ENCODE measurements around the gene ANGEL1. TPM values are rescaled to one million over a fixed set of nuclear protein-coding genes. Genes with fewer than 3 reads are reported as not detected.

Gene ANGEL1
- total RNA-seq, 5 donors from 2014 or later (not counting 1 experiment from before 2014, with no cell fraction given): 15.4 to 33.7 (median 28.3) TPM

DNA sequence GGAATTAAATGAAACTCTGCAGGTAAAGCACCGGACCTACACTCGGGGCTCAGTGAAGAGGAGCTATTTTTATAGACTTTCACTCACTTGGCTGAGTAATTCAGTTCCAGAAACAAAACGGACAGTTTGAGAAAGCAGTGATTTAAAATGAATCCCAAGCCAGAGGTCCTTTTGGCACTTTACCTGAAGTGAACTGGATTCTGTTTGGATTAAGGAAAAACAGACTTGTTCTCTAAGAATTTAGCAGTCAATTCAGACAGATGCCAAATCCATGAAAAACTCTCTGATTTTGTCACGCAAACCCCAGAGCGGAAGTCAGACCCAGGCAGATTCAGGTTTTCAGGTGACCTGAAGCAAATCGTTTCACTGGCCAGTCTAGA is 56.3 kb downstream of the ANGEL1 start:
- Histone ChIP-seq H3K27ac (ENCODE audit: low read length) (no peak overlapping the region), H3K4me3 (ENCODE audit: control insufficient read depth in 1 of 2, extremely low read depth in 1 of 2, low read length in 1 of 2) (no peak overlapping the region), H3K4me1 (ENCODE audit: control insufficient read depth in 1 of 2, extremely low read depth in 1 of 2, insufficient read depth in 2 of 2, low read length in 2 of 2) (peaks cover 2 to 8% of the 10 kb centered on the region in 2 experiments), H3K36me3 (ENCODE audit: control insufficient read depth in 2 of 2, extremely low read depth in 1 of 2, insufficient read depth in 1 of 2, low read length in 1 of 2) (no peaks in the 10 kb centered on the region), H3K9me3 (no peaks in the 10 kb centered on the region), H3K27me3 (replicated peaks in 1 of 2; ENCODE audit: control insufficient read depth in 2 of 2, extremely low read depth in 1 of 2, insufficient read depth in 2 of 2, low read length in 1 of 2) (peaks cover 3 to 22% of the 10 kb centered on the region in 2 experiments)
- ATAC-seq (replicated peaks in 1 of 4) (no peak), DNase-seq (no peak)
- POLR2A ChIA-PET: no interaction called here
- no peak overlapping the region for H3K4me3 Mint-ChIP-seq
- peaks cover 17 to 27% of the 10 kb centered on the region in 2 donors for H3K27me3 Mint-ChIP-seq
- no peak overlapping the region for H3K27ac Mint-ChIP-seq
- CTCF ChIA-PET: no interaction called here
- H3K9me3 Mint-ChIP-seq: no peaks in the 10 kb centered on the region
- H3K4me1 Mint-ChIP-seq: peaks cover 0 to 7% (median 6%) of the 10 kb centered on the region in 3 donors
- H3K36me3 Mint-ChIP-seq: no peaks in the 10 kb centered on the region
- 89% methylated on average over 5 of the region's 6 CpGs for WGBS (ENCODE audit: insufficient coverage)

DNA sequence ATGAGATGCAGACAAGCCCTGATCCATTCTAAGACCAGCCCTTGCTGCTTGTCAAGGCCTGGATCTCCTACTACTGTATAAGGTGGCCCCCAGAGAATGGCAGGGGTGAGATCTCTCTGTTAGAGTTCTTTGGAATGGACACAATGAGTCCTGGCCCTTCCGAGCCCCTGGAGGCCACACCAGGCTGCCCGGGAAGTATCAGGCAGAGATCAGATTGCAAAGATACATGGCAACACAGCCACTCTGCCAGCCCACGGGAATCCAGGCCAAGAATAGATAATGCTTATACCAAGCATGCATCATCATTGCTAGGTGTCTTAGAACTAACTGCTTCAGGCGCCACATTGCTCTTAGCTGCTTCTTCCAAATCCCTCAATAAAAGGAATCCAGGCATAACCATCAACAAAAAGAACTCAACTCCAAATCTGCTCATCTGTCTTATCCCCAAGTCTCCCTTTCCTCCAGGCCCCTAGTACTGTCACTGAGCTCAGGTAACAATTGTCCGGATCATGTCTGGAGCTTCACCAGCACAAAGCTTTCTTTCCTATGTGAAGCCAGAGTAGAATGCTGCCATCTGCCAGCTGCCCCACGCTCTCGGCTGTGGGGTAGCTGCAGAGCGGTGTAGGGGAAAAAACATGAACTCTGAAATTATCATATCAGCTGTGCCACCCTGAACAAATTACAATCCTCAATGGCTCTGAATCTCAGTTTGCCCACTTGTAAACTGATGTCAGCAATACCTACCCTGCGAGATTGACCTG is 56.9 kb downstream of the ANGEL1 start:
- CTCF ChIA-PET: interaction anchor here in 1 of 2 donors (0.6 to 1.1 kb wide), 2 partner anchors 13 to 31 kb away, joined by 3 read pairs; no protein-coding TSS in a partner anchor
- H3K4me1 ChIP-seq (ENCODE audit: control insufficient read depth in 1 of 2, extremely low read depth in 1 of 2, insufficient read depth in 2 of 2, low read length in 2 of 2): peaks cover under 1 to 3% of the 10 kb centered on the region in 2 experiments
- Mint-ChIP-seq H3K4me3 (no peak overlapping the region), H3K36me3 (no peaks in the 10 kb centered on the region), H3K4me1 (peaks cover 0 to 3% (median 3%) of the 10 kb centered on the region in 3 donors), H3K9me3 (no peaks in the 10 kb centered on the region), H3K27me3 (peaks cover 16 to 27% of the 10 kb centered on the region in 2 donors), H3K27ac (no peak overlapping the region)
- DNase-seq: no peak
- no peak overlapping the region for H3K27ac ChIP-seq (ENCODE audit: low read length)
- 76% methylated on average over 6 of the region's 9 CpGs for WGBS (ENCODE audit: insufficient coverage)
- peaks cover under 1 to 17% of the 10 kb centered on the region in 2 experiments for H3K27me3 ChIP-seq (replicated peaks in 1 of 2; ENCODE audit: control insufficient read depth in 2 of 2, extremely low read depth in 1 of 2, insufficient read depth in 2 of 2, low read length in 1 of 2)
- no peak overlapping the region for H3K4me3 ChIP-seq (ENCODE audit: control insufficient read depth in 1 of 2, extremely low read depth in 1 of 2, low read length in 1 of 2)
- POLR2A ChIA-PET: no interaction called here
- ATAC-seq (replicated peaks in 1 of 4): no peak
- no peaks in the 10 kb centered on the region for H3K36me3 ChIP-seq (ENCODE audit: control insufficient read depth in 2 of 2, extremely low read depth in 1 of 2, insufficient read depth in 1 of 2, low read length in 1 of 2)
- H3K9me3 ChIP-seq: no peaks in the 10 kb centered on the region

DNA sequence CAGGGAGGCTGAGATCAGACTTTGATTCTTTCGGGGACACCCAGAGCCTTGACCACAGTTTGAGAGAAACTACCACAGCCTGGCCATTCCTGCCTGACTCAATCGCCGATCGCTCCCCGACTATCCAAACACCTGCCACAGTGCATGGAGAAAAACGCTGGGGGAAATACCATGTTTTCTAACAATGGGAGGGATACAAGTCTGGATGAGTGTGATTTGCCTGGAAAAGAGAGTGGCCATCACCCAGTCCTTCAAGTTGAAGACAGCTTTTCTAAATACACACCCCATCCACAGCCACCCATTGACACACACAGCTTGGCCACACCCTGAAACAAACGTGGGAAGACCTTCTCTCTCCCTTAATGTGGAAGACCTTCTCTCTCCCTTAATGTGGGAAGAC is 58.1 kb downstream of the ANGEL1 start:
- Histone ChIP-seq H3K9me3 (no peaks in the 10 kb centered on the region), H3K36me3 (ENCODE audit: control insufficient read depth in 2 of 2, extremely low read depth in 1 of 2, insufficient read depth in 1 of 2, low read length in 1 of 2) (no peaks in the 10 kb centered on the region), H3K27ac (ENCODE audit: low read length) (no peak overlapping the region), H3K4me1 (ENCODE audit: control insufficient read depth in 1 of 2, extremely low read depth in 1 of 2, insufficient read depth in 2 of 2, low read length in 2 of 2) (no peaks in the 10 kb centered on the region), H3K4me3 (ENCODE audit: control insufficient read depth in 1 of 2, extremely low read depth in 1 of 2, low read length in 1 of 2) (no peak overlapping the region), H3K27me3 (replicated peaks in 1 of 2; ENCODE audit: control insufficient read depth in 2 of 2, extremely low read depth in 1 of 2, insufficient read depth in 2 of 2, low read length in 1 of 2) (peaks cover 0 to 11% of the 10 kb centered on the region in 2 experiments)
- Mint-ChIP-seq H3K27ac (no peak overlapping the region), H3K4me3 (no peak overlapping the region), H3K4me1 (no peaks in the 10 kb centered on the region), H3K27me3 (peaks cover 10 to 21% of the 10 kb centered on the region in 2 donors), H3K36me3 (no peaks in the 10 kb centered on the region), H3K9me3 (no peaks in the 10 kb centered on the region)
- POLR2A ChIA-PET: no interaction called here
- CTCF ChIA-PET: interaction anchor here in 1 of 2 donors (0.6 to 1.1 kb wide), 2 partner anchors 25 to 30 kb away, joined by 3 read pairs; no protein-coding TSS in a partner anchor
- ATAC-seq (replicated peaks in 1 of 4) (no peak), DNase-seq (no peak)
- 86% methylated on average over 1 of the region's 7 CpGs for WGBS (ENCODE audit: insufficient coverage)

DNA sequence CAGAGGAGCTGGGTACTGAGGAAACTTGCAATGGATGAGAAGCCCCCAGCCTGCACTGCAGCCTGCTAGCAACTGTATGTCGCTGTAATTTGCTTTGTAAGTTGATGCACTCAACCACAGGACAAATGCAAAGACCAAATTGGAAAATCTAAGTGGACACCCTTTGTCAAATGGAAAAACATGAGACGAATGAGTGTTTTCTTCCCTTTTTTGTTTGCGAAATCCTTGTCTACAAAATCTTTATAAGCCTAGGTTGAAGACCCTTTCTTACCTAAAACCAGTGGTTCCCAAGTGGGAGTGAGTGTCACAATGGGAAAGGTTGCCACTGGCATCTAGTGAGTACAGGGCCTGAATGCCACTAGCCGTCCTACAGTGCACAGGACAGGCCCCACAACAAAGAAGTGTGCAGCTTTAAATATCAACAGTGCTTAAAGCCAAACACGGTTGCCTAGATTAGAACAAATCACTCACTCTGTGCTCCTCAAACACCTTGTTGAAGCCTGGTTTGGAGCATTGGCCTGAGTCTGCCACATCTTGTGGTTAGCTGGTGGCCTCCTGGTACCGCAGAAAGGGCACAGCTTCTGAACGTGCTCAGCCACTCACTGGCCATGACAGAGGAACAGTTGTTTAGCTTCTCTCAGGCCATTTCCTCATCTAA is 59.0 kb downstream of the ANGEL1 start:
- no peaks in the 10 kb centered on the region for H3K4me1 Mint-ChIP-seq

DNA sequence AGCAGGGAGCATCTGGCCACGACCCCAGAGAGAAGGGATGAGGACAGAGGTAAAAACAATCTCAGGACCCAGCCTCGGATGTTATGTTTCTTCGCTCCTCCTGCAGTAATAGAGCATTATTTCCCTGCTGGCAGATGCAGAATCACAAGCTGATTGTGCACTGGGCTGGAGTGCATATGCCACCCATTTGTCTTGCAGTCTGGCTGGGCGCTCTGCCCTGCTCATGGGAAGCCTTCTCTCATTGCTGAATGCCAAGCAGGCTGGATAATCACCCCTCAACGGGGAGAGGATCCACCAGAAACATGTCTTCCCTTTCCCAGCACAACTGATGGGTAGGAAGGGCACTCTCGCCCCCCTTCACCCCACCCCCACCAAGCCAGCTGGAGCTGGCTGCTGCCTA is 59.9 kb downstream of the ANGEL1 start:
- Histone ChIP-seq H3K27ac (ENCODE audit: low read length) (no peak overlapping the region), H3K9me3 (no peaks in the 10 kb centered on the region), H3K4me1 (ENCODE audit: control insufficient read depth in 1 of 2, extremely low read depth in 1 of 2, insufficient read depth in 2 of 2, low read length in 2 of 2) (no peaks in the 10 kb centered on the region), H3K36me3 (ENCODE audit: control insufficient read depth in 2 of 2, extremely low read depth in 1 of 2, insufficient read depth in 1 of 2, low read length in 1 of 2) (no peaks in the 10 kb centered on the region), H3K4me3 (ENCODE audit: control insufficient read depth in 1 of 2, extremely low read depth in 1 of 2, low read length in 1 of 2) (no peak overlapping the region), H3K27me3 (replicated peaks in 1 of 2; ENCODE audit: control insufficient read depth in 2 of 2, extremely low read depth in 1 of 2, insufficient read depth in 2 of 2, low read length in 1 of 2) (peaks cover 0 to 11% of the 10 kb centered on the region in 2 experiments)
- ChIA-PET POLR2A (no interaction called here), CTCF (no interaction called here)
- DNase-seq (no peak), ATAC-seq (replicated peaks in 1 of 4) (no peak)
- Mint-ChIP-seq H3K27ac (no peak overlapping the region), H3K36me3 (no peaks in the 10 kb centered on the region), H3K4me3 (no peak overlapping the region), H3K27me3 (peaks cover 2 to 6% of the 10 kb centered on the region in 2 donors), H3K9me3 (no peaks in the 10 kb centered on the region), H3K4me1 (no peaks in the 10 kb centered on the region)
- WGBS (ENCODE audit: insufficient coverage): 66% methylated on average over 3 of the region's 6 CpGs

More for the DNA sequence above, 59.0 kb downstream of the ANGEL1 start:
- 93% methylated on average over 4 of the region's 7 CpGs for WGBS (ENCODE audit: insufficient coverage)
- no peak for DNase-seq
- H3K4me1 ChIP-seq (ENCODE audit: control insufficient read depth in 1 of 2, extremely low read depth in 1 of 2, insufficient read depth in 2 of 2, low read length in 2 of 2): no peaks in the 10 kb centered on the region
- ChIA-PET CTCF (no interaction called here), POLR2A (no interaction called here)
- Mint-ChIP-seq H3K27ac (no peak overlapping the region), H3K36me3 (no peaks in the 10 kb centered on the region), H3K27me3 (peaks cover 7 to 14% of the 10 kb centered on the region in 2 donors), H3K4me3 (no peak overlapping the region), H3K9me3 (no peaks in the 10 kb centered on the region)
- H3K36me3 ChIP-seq (ENCODE audit: control insufficient read depth in 2 of 2, extremely low read depth in 1 of 2, insufficient read depth in 1 of 2, low read length in 1 of 2): no peaks in the 10 kb centered on the region
- no peak overlapping the region for H3K27ac ChIP-seq (ENCODE audit: low read length)
- H3K4me3 ChIP-seq (ENCODE audit: control insufficient read depth in 1 of 2, extremely low read depth in 1 of 2, low read length in 1 of 2): no peak overlapping the region
- no peak for ATAC-seq (replicated peaks in 1 of 4)
- peaks cover 0 to 11% of the 10 kb centered on the region in 2 experiments for H3K27me3 ChIP-seq (replicated peaks in 1 of 2; ENCODE audit: control insufficient read depth in 2 of 2, extremely low read depth in 1 of 2, insufficient read depth in 2 of 2, low read length in 1 of 2)
- H3K9me3 ChIP-seq: no peaks in the 10 kb centered on the region

DNA sequence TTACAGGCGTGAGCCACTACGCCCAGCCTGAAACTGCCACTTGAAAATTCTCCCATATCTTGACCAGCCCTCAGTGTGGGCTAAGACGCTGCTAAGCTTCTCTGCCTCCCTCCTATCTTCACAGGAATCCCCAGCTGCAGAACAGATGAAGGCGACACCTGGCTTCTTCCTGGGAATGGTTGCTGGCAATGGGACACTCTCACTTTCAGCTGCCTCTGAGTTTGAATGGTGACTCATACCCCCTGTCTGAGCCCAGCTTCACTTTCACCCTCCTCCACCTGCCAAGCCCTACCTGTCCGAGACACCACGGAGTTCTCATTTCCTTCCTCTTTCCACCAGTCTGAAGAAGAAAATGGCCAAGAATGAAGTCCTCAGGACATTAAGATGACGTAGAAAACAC is 69.7 kb downstream of the ANGEL1 start:
- CTCF ChIA-PET: interaction anchor here in 1 of 2 donors (0.5 kb wide), 1 partner anchor 12 kb away, joined by 3 read pairs; no protein-coding TSS in a partner anchor
- ATAC-seq (replicated peaks in 1 of 4): no peak

More for the DNA sequence above, 69.7 kb downstream of the ANGEL1 start:
- POLR2A ChIA-PET: interaction anchor here in 1 of 2 donors (0.6 kb wide), 1 partner anchor 835 kb away, joined by 4 read pairs; no protein-coding TSS in a partner anchor
- WGBS (ENCODE audit: insufficient coverage): 50% methylated on average over 7 of the region's 7 CpGs
- H3K9me3 ChIP-seq: no peaks in the 10 kb centered on the region
- no peak overlapping the region for H3K27ac ChIP-seq (ENCODE audit: low read length)
- no peaks in the 10 kb centered on the region for H3K4me1 ChIP-seq (ENCODE audit: control insufficient read depth in 1 of 2, extremely low read depth in 1 of 2, insufficient read depth in 2 of 2, low read length in 2 of 2)
- no peaks in the 10 kb centered on the region for H3K36me3 ChIP-seq (ENCODE audit: control insufficient read depth in 2 of 2, extremely low read depth in 1 of 2, insufficient read depth in 1 of 2, low read length in 1 of 2)
- H3K27me3 ChIP-seq (replicated peaks in 1 of 2; ENCODE audit: control insufficient read depth in 2 of 2, extremely low read depth in 1 of 2, insufficient read depth in 2 of 2, low read length in 1 of 2): peaks cover 0 to 16% of the 10 kb centered on the region in 2 experiments
- Mint-ChIP-seq H3K36me3 (no peaks in the 10 kb centered on the region), H3K4me1 (peaks cover 0 to 3% (median 0%) of the 10 kb centered on the region in 3 donors), H3K4me3 (no peak overlapping the region), H3K27me3 (peaks cover 22 to 27% of the 10 kb centered on the region in 2 donors), H3K9me3 (peaks cover 3 to 31% (median 5%) of the 10 kb centered on the region in 3 donors), H3K27ac (no peak overlapping the region)
- no peak overlapping the region for H3K4me3 ChIP-seq (ENCODE audit: control insufficient read depth in 1 of 2, extremely low read depth in 1 of 2, low read length in 1 of 2)
- no peak for DNase-seq
